Measurements from ENCODE around the gene KRTAP20-3.

The KRTAP20-3 gene

DNA sequence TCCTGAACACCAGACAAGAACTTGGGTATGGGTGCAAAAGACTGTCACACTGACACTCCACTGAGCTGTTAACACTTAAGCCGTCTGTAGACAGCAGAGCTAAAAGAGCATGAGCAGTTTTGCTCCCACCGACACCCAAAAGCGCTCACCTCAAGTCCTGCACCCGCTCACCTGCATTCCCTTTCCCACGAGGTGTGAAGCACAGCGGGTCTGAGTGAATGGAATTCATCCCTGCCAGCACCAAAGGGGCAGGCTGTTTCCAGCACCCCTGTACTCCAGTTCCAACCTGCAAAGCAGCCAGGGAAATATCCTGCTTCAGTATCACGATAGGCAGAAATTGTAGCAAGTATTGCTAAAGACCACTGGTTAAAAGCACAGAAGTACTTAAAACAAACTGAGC, 47.2 kb downstream of the KRTAP20-3 start:
- no peak for FAIRE-seq

All from G401.6 (cell line).